GM12891 (cell line): ENCODE results near the gene THADA.

Experiments used
- DNase-seq: peaks from one replicate; pipeline ENCODE4 v3.0.0; 2011; ENCODE audit warnings: low spot score; ENCODE audit not compliant: insufficient read length
- FAIRE-seq: peaks from 2 replicates; lab custom pipeline; 2011; peaks lifted over from hg19 to GRCh38; lab: Jason Lieb, UNC
- PAX5 ChIP-seq: IDR thresholded peaks from 2 replicates; pipeline ENCODE4 v1.6.1; 2011; ENCODE audit warnings: low read length, moderate library complexity, mild to moderate bottlenecking; ENCODE audit not compliant: insufficient read depth, severe bottlenecking
- POLR2A ChIP-seq: IDR thresholded peaks from 2 replicates; pipeline ENCODE4 v1.6.1; 2011; ENCODE audit warnings: low read depth, low read length, control low read depth
- POLR2AphosphoS5 ChIP-seq: IDR thresholded peaks from 2 replicates; pipeline ENCODE4 v1.6.1; 2011; ENCODE audit warnings: low read depth, low read length, control low read depth
- POU2F2 ChIP-seq: IDR thresholded peaks from 2 replicates; pipeline ENCODE4 v1.6.1; 2011; ENCODE audit warnings: low read depth, mild to moderate bottlenecking, control low read depth, low read length, moderate library complexity
- SPI1 ChIP-seq: IDR thresholded peaks from 2 replicates; pipeline ENCODE4 v1.6.1; 2011; ENCODE audit warnings: low read depth, low read length, control low read depth
- TAF1 ChIP-seq: IDR thresholded peaks from 2 replicates; pipeline ENCODE4 v1.6.1; 2011; ENCODE audit warnings: low read depth, low read length, control low read depth

THADA gene

GRCh38 chr2:43472527-43473194, 123.2 kb downstream of the THADA start:
- DNase-seq (no peak), FAIRE-seq (no peak)
- TF ChIP-seq TAF1 (no peak), SPI1 (no peak), POU2F2 (no peak), POLR2AphosphoS5 (no peak), POLR2A (no peak), PAX5 (no peak)

- no peak for TF ChIP-seq POLR2AphosphoS5
- FAIRE-seq, result no peak
- DNase-seq, result no peak
Observed at GRCh38 chr2:43469713-43470112, 126.1 kb downstream of the THADA start.

- TF ChIP-seq POLR2AphosphoS5 (no peak), TAF1 (no peak), POLR2A (no peak), SPI1 (no peak), PAX5 (no peak), POU2F2 (no peak)
- no peak for DNase-seq
- no peak for FAIRE-seq
Observed at GRCh38 chr2:43469094-43469493, 126.7 kb downstream of the THADA start.

- DNase-seq (no peak), FAIRE-seq (no peak)
- TF ChIP-seq POLR2A (no peak), POLR2AphosphoS5 (no peak), TAF1 (no peak), SPI1 (no peak), POU2F2 (no peak), PAX5 (no peak)
Observed at GRCh38 chr2:43467891-43468290, 127.9 kb downstream of the THADA start.

- DNase-seq, result no peak
- FAIRE-seq, result no peak
- TF ChIP-seq POLR2A, result no peak
- TF ChIP-seq POU2F2, result no peak
- no peak for TF ChIP-seq POLR2AphosphoS5
- TF ChIP-seq SPI1, result no peak
- no peak for TF ChIP-seq TAF1
- TF ChIP-seq PAX5, result no peak
Observed at GRCh38 chr2:43465234-43465633, 130.6 kb downstream of the THADA start.

GRCh38 chr2:43464590-43464989, 131.2 kb downstream of the THADA start:
- FAIRE-seq (no peak), DNase-seq (no peak)
- no peak for TF ChIP-seq SPI1

GRCh38 chr2:43462866-43463641, 132.8 kb downstream of the THADA start:
- TF ChIP-seq TAF1 (no peak), POLR2A (no peak), POLR2AphosphoS5 (no peak), SPI1 (no peak), PAX5 (no peak), POU2F2 (no peak)
- FAIRE-seq, result no peak
- no peak for DNase-seq

- DNase-seq (peak; percentile 20), FAIRE-seq (peak; percentile 93)
- TF ChIP-seq TAF1 (no peak), PAX5 (no peak), POU2F2 (no peak), POLR2A (no peak), SPI1 (peak; percentile 89)
Observed at GRCh38 chr2:43461453-43462073, 134.3 kb downstream of the THADA start.

- TF ChIP-seq POU2F2, result no peak
- TF ChIP-seq POLR2AphosphoS5, result no peak
- TF ChIP-seq TAF1, result no peak
- no peak for TF ChIP-seq POLR2A
- no peak for TF ChIP-seq SPI1
- no peak for TF ChIP-seq PAX5
- DNase-seq (no peak), FAIRE-seq (peak; percentile 62)
Observed at GRCh38 chr2:43460611-43461365, 135.1 kb downstream of the THADA start.

GRCh38 chr2:43460174-43460546, 135.7 kb downstream of the THADA start:
- FAIRE-seq (no peak), DNase-seq (no peak)
- TF ChIP-seq PAX5 (no peak), POLR2A (no peak), POLR2AphosphoS5 (no peak), TAF1 (no peak), SPI1 (no peak), POU2F2 (no peak)
